ENCODE data around the gene FUOM. TPM values are rescaled to one million over a fixed set of nuclear protein-coding genes. Genes with fewer than 3 reads are reported as not detected.

FUOM gene
- total and polyA plus RNA-seq, 2 experiments from 2014 or later = 30.8 to 33.9 TPM

DNA sequence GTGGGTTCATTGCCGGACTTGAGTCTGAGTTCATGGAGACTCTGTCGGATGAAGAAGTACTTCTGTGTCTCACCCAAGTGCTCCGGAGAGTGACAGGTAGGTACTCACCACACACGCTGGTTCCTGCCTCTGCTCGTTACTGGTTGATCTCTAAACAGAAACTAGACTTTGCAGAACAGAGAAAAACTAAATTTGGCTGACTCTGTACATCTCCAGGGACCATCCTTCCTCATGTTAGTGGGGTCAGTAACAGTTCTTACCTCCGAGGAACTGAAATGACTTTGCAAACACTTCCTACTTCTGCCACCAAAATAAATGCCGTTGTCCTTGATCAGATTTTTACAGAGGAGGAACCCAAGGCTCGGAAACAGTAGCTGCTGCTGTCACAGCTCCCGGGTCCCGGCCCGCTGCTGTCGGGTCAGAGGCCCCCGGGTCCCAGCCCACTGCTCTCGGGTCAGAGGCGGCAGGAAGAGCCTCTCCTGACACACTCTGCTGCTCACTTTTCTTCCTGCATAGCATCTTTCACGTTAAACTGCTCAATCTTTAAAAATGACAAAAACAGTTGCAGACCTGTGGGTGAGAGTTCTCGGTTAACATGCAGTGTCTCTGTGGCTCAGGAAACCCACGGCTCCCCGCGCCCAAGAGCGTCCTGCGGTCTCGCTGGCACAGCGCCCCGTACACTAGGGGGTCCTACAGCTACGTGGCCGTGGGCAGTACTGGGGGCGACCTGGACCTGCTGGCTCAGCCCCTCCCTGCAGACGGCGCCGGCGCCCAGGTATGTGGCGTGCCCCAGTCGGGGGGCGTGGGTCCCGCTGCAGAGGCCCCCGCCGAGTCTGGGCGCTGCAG lies 31.4 kb upstream of the FUOM start:
- Histone ChIP-seq H3F3A (replicated peaks; ENCODE audit: low read depth) (no peaks in the 10 kb centered on the region), H3K27ac (ENCODE audit: low read depth) (no peak overlapping the region), H3K4me1 (ENCODE audit: insufficient read depth) (no peaks in the 10 kb centered on the region), H3K4me2 (no peak overlapping the region), H3K27me3 (ENCODE audit: insufficient read depth) (no peaks in the 10 kb centered on the region), H3K4me3 (no peak overlapping the region), H2AFZ (no peak overlapping the region), H4K20me1 (replicated peaks; ENCODE audit: insufficient read depth) (no peaks in the 10 kb centered on the region), H3K79me2 (replicated peaks; ENCODE audit: insufficient read depth) (no peaks in the 10 kb centered on the region), H3K36me3 (ENCODE audit: insufficient read depth) (no peaks in the 10 kb centered on the region; the same call in 1 of the 2 replicates), H3K9me2 (ENCODE audit: insufficient read depth) (no peaks in the 10 kb centered on the region)
- Mint-ChIP-seq H3K27ac (no peak overlapping the region), H3K9me3 (no peaks in the 10 kb centered on the region), H3K4me1 (peaks cover 2% of the 10 kb centered on the region; the same call in 1 of the 3 replicates), H3K36me3 (ENCODE audit: low read depth) (0 out of 3 replicates have a peak, but pooled peaks cover 3% of the 10 kb centered on the region), H3K27me3 (ENCODE audit: insufficient read depth, low read depth, poor library complexity) (no peaks in the 10 kb centered on the region), H3K4me3 (no peak overlapping the region)
- TF ChIP-seq CREB1 (CRISPR knock-in tag; IDR thresholded peaks at IDR 0.05; ENCODE audit: low read depth) (no peak), CTCF (conservative IDR thresholded peaks at IDR 0.05; ENCODE audit: low read depth in 2 of 2) (no peak), JUNB (IDR thresholded peaks at IDR 0.05; ENCODE audit: unreplicated experiment) (no peak), NANOG (IDR thresholded peaks at IDR 0.05; ENCODE audit: borderline replicate concordance) (no peak), ZNF331 (CRISPR knock-in tag; IDR thresholded peaks at IDR 0.05; ENCODE audit: low read depth) (no peak), POLR2AphosphoS5 (IDR thresholded peaks at IDR 0.05; ENCODE audit: low read depth) (no peak), STAT1 (IDR thresholded peaks at IDR 0.05; ENCODE audit: unreplicated experiment) (no peak), ZNF114 (CRISPR knock-in tag; IDR thresholded peaks at IDR 0.05) (no peak)
- TF ChIP-seq, protein P1, sequence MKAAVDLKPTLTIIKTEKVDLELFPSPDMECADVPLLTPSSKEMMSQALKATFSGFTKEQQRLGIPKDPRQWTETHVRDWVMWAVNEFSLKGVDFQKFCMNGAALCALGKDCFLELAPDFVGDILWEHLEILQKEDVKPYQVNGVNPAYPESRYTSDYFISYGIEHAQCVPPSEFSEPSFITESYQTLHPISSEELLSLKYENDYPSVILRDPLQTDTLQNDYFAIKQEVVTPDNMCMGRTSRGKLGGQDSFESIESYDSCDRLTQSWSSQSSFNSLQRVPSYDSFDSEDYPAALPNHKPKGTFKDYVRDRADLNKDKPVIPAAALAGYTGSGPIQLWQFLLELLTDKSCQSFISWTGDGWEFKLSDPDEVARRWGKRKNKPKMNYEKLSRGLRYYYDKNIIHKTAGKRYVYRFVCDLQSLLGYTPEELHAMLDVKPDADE (IDR thresholded peaks at IDR 0.05) = no peak
- TF ChIP-seq, protein P2, sequence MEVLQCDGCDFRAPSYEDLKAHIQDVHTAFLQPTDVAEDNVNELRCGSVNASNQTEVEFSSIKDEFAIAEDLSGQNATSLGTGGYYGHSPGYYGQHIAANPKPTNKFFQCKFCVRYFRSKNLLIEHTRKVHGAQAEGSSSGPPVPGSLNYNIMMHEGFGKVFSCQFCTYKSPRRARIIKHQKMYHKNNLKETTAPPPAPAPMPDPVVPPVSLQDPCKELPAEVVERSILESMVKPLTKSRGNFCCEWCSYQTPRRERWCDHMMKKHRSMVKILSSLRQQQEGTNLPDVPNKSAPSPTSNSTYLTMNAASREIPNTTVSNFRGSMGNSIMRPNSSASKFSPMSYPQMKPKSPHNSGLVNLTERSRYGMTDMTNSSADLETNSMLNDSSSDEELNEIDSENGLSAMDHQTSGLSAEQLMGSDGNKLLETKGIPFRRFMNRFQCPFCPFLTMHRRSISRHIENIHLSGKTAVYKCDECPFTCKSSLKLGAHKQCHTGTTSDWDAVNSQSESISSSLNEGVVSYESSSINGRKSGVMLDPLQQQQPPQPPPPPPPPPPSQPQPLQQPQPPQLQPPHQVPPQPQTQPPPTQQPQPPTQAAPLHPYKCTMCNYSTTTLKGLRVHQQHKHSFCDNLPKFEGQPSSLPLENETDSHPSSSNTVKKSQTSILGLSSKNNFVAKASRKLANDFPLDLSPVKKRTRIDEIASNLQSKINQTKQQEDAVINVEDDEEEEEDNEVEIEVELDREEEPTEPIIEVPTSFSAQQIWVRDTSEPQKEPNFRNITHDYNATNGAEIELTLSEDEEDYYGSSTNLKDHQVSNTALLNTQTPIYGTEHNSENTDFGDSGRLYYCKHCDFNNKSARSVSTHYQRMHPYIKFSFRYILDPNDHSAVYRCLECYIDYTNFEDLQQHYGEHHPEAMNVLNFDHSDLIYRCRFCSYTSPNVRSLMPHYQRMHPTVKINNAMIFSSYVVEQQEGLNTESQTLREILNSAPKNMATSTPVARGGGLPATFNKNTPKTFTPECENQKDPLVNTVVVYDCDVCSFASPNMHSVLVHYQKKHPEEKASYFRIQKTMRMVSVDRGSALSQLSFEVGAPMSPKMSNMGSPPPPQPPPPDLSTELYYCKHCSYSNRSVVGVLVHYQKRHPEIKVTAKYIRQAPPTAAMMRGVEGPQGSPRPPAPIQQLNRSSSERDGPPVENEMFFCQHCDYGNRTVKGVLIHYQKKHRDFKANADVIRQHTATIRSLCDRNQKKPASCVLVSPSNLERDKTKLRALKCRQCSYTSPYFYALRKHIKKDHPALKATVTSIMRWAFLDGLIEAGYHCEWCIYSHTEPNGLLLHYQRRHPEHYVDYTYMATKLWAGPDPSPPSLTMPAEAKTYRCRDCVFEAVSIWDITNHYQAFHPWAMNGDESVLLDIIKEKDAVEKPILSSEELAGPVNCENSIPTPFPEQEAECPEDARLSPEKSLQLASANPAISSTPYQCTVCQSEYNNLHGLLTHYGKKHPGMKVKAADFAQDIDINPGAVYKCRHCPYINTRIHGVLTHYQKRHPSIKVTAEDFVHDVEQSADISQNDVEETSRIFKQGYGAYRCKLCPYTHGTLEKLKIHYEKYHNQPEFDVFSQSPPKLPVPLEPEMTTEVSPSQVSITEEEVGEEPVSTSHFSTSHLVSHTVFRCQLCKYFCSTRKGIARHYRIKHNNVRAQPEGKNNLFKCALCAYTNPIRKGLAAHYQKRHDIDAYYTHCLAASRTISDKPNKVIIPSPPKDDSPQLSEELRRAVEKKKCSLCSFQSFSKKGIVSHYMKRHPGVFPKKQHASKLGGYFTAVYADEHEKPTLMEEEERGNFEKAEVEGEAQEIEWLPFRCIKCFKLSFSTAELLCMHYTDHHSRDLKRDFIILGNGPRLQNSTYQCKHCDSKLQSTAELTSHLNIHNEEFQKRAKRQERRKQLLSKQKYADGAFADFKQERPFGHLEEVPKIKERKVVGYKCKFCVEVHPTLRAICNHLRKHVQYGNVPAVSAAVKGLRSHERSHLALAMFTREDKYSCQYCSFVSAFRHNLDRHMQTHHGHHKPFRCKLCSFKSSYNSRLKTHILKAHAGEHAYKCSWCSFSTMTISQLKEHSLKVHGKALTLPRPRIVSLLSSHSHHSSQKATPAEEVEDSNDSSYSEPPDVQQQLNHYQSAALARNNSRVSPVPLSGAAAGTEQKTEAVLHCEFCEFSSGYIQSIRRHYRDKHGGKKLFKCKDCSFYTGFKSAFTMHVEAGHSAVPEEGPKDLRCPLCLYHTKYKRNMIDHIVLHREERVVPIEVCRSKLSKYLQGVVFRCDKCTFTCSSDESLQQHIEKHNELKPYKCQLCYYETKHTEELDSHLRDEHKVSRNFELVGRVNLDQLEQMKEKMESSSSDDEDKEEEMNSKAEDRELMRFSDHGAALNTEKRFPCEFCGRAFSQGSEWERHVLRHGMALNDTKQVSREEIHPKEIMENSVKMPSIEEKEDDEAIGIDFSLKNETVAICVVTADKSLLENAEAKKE (CRISPR knock-in tag; IDR thresholded peaks at IDR 0.05) = no peak
- TF ChIP-seq, protein P3, sequence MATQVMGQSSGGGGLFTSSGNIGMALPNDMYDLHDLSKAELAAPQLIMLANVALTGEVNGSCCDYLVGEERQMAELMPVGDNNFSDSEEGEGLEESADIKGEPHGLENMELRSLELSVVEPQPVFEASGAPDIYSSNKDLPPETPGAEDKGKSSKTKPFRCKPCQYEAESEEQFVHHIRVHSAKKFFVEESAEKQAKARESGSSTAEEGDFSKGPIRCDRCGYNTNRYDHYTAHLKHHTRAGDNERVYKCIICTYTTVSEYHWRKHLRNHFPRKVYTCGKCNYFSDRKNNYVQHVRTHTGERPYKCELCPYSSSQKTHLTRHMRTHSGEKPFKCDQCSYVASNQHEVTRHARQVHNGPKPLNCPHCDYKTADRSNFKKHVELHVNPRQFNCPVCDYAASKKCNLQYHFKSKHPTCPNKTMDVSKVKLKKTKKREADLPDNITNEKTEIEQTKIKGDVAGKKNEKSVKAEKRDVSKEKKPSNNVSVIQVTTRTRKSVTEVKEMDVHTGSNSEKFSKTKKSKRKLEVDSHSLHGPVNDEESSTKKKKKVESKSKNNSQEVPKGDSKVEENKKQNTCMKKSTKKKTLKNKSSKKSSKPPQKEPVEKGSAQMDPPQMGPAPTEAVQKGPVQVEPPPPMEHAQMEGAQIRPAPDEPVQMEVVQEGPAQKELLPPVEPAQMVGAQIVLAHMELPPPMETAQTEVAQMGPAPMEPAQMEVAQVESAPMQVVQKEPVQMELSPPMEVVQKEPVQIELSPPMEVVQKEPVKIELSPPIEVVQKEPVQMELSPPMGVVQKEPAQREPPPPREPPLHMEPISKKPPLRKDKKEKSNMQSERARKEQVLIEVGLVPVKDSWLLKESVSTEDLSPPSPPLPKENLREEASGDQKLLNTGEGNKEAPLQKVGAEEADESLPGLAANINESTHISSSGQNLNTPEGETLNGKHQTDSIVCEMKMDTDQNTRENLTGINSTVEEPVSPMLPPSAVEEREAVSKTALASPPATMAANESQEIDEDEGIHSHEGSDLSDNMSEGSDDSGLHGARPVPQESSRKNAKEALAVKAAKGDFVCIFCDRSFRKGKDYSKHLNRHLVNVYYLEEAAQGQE (IDR thresholded peaks at IDR 0.05; ENCODE audit: unreplicated experiment) = no peak
- no peak for ATAC-seq
- DNase-seq (ENCODE audit: low spot score) = no peak

Measured in GM23338 (cell line).